OCI-LY7 (cell line): ENCODE data around the gene SMAD4. TPM values are rescaled to one million over a fixed set of nuclear protein-coding genes. Genes with fewer than 3 reads are reported as not detected.

Experiments used
- BruUV-seq: library from RNA; stranded (reverse); fragments of 400-500 nt; replicated peaks from 2 replicates; lab custom pipeline; 2021; lab: Mats Ljungman, UMichigan
- CTCF ChIA-PET: fragments of 300-600 bp; sonication (Branson Sonifier 250); formaldehyde crosslinking; loops from one replicate; lab custom pipeline; 2022; ENCODE audit warnings: antibody characterized with exemption; ENCODE audit not compliant: unreplicated experiment; lab: Charles Lee
- POLR2A ChIA-PET: fragments of 300-600 bp; sonication (Branson Sonifier 250); formaldehyde crosslinking; loops from one replicate; lab custom pipeline; 2022; ENCODE audit warnings: antibody characterized with exemption; lab: Charles Lee
- DNase-seq: peaks from one replicate; pipeline ENCODE4 v3.0.0-alpha.2; 2015; ENCODE audit warnings: low spot score
- H2AFZ ChIP-seq: fragments of 200-600 bp; sonication (generic), shearing (Covaris generic); 2 replicates; pipeline ENCODE4 v1.6.1; 2014; ENCODE audit warnings: mild to moderate bottlenecking, antibody characterized with exemption, low read length, moderate library complexity
- H3K27ac ChIP-seq: fragments of 200-600 bp; sonication (generic); 2 replicates; pipeline ENCODE4 v1.5.1; 2014; ENCODE audit warnings: mixed run types, low read depth, mild to moderate bottlenecking, moderate library complexity, low read length, inconsistent platforms; ENCODE audit not compliant: poor library complexity, severe bottlenecking
- H3K36me3 ChIP-seq: fragments of 200-600 bp; sonication (generic); 2 replicates; pipeline ENCODE4 v1.6.1; 2014; ENCODE audit warnings: mild to moderate bottlenecking, antibody characterized with exemption, low read length, moderate library complexity, mixed read lengths; ENCODE audit not compliant: insufficient read depth
- H3K4me1 ChIP-seq: fragments of 200-600 bp; sonication (generic); 2 replicates; pipeline ENCODE4 v1.5.1; 2014; ENCODE audit warnings: mild to moderate bottlenecking, low read length; ENCODE audit not compliant: insufficient read depth, poor library complexity, severe bottlenecking
- H3K4me2 ChIP-seq: fragments of 200-600 bp; sonication (generic); 2 replicates; pipeline ENCODE4 v1.6.1; 2014; ENCODE audit warnings: mild to moderate bottlenecking, low read length
- H3K4me3 ChIP-seq: fragments of 200-600 bp; sonication (generic); 2 replicates; pipeline ENCODE4 v1.5.1; 2014; ENCODE audit warnings: mild to moderate bottlenecking, low read depth, low read length; ENCODE audit not compliant: poor library complexity, severe bottlenecking
- H3K79me2 ChIP-seq: fragments of 200-600 bp; sonication (generic); 2 replicates; pipeline ENCODE4 v1.6.1; 2016; ENCODE audit warnings: low read depth, mild to moderate bottlenecking, low read length, moderate library complexity, mixed read lengths; ENCODE audit not compliant: insufficient read depth
- H3K9me2 ChIP-seq: fragments of 200-600 bp; sonication (generic); 2 replicates; pipeline ENCODE4 v1.6.1; 2016; ENCODE audit warnings: mild to moderate bottlenecking, low read length, mixed read lengths; ENCODE audit not compliant: insufficient read depth
- H3K9me3 ChIP-seq: fragments of 200-600 bp; sonication (generic); 2 replicates; pipeline ENCODE4 v1.6.1; 2014; ENCODE audit warnings: mild to moderate bottlenecking, mixed run types, low read length, mixed read lengths
- H4K20me1 ChIP-seq: fragments of 200-600 bp; sonication (generic); 2 replicates; pipeline ENCODE4 v1.6.1; 2014; ENCODE audit warnings: mild to moderate bottlenecking, antibody characterized with exemption, low read length, moderate library complexity, mixed read lengths; ENCODE audit not compliant: insufficient read depth
- CTCF ChIP-seq: fragments of 200-600 bp; sonication (generic); conservative IDR thresholded peaks from 2 replicates; pipeline ENCODE4 v1.5.1; 2014; ENCODE audit warnings: mild to moderate bottlenecking, antibody characterized with exemption, low read length, moderate library complexity, mixed read lengths
- EZH2phosphoT487 ChIP-seq: fragments of 200-600 bp; sonication (generic); IDR thresholded peaks from 2 replicates; pipeline ENCODE4 v1.6.1; 2018; ENCODE audit warnings: low read depth, borderline replicate concordance, mild to moderate bottlenecking, mixed run types, antibody characterized with exemption, low read length, moderate library complexity, mixed read lengths
- intact Hi-C: fragments of 100-400 bp; cut with micrococcal nuclease; formaldehyde crosslinking; loops from one replicate; pipeline ENCODE4 v1.10.0; 2022; ENCODE audit not compliant: unreplicated experiment
- total RNA-seq, 2 experiments: library from RNA; depleted of rRNA in 1 of 2; stranded (reverse); fragments of >200 nt in 1 of 2; shearing (Covaris generic) in 1 of 2; gene quantifications; 2 replicates each; pipeline ENCODE4 v1.2.3, GENCODE V29; 2014 to 2022

Gene SMAD4
- total RNA-seq, 2 experiments from 2014 or later = 44.7 to 47.6 TPM

DNA sequence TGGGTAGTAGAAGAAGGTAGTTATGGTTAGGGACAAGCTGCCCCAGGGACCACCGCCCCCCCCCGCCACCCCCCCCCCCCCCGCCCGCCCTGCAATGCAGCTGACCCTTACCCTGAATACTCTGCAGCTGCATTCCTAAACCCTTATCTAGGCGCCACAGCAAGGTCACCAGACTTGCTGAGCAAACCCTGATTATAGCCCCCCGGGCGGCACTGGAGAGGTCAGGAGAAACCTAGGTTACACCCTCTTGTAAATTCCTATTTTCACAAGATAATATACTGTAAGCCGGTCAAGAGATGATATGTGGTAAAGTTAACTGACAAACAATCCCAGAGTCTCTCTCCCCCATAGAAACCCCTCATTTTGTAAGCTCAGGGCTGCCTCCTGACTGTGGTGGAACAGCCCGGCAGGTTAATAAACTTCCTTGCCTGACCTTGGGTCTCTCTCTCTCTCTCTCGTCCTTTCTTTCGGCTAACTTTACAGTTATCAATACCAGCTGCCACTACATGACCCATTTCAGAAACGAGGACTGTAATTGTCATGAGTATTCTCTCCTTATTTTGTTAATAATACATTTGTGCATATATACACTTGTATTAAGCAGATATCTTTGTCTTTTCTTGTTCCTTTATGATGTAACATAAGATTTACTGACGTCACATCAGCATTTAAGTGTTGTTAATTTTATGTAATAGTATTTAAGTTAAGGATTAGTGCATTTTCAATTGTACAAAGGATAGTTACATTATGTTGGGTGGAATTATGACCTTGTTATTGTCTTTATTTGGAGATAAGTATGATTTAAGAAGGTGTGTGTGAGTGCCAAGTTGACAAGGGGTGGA is 22.8 kb upstream of the SMAD4 start:
- no peak for DNase-seq
- H3K4me3 ChIP-seq = no peak overlapping the region
- no peak overlapping the region for H2AFZ ChIP-seq

GRCh38 chr18:51007790-51008139 is 22.2 kb upstream of the SMAD4 start:
- intact Hi-C loops = no loop called here
- POLR2A ChIA-PET = no interaction called here
- no peaks in the 10 kb centered on the region for H3K36me3 ChIP-seq
- DNase-seq = no peak
- CTCF ChIA-PET = no interaction called here
- no peaks in the 10 kb centered on the region for H3K9me2 ChIP-seq
- no peak overlapping the region for H2AFZ ChIP-seq
- H3K9me3 ChIP-seq = no peaks in the 10 kb centered on the region
- no peaks in the 10 kb centered on the region for H3K79me2 ChIP-seq
- H3K4me1 ChIP-seq = no peaks in the 10 kb centered on the region
- no peak for TF ChIP-seq CTCF
- TF ChIP-seq EZH2phosphoT487 = no peak
- no TSS peak for BruUV-seq
- H4K20me1 ChIP-seq = no peaks in the 10 kb centered on the region
- H3K4me3 ChIP-seq = no peak overlapping the region
- H3K27ac ChIP-seq = no peak overlapping the region
- H3K4me2 ChIP-seq = no peak overlapping the region

More for the DNA sequence above, 22.8 kb upstream of the SMAD4 start:
- Histone ChIP-seq H3K9me2 (no peaks in the 10 kb centered on the region), H3K79me2 (no peaks in the 10 kb centered on the region), H3K9me3 (no peaks in the 10 kb centered on the region), H4K20me1 (no peaks in the 10 kb centered on the region), H3K27ac (no peak overlapping the region), H3K4me1 (no peaks in the 10 kb centered on the region), H3K4me2 (no peak overlapping the region), H3K36me3 (no peaks in the 10 kb centered on the region)
- POLR2A ChIA-PET = no interaction called here
- intact Hi-C loops = no loop called here
- BruUV-seq = no TSS peak
- CTCF ChIA-PET = no interaction called here
- TF ChIP-seq CTCF (no peak), EZH2phosphoT487 (no peak)

DNA sequence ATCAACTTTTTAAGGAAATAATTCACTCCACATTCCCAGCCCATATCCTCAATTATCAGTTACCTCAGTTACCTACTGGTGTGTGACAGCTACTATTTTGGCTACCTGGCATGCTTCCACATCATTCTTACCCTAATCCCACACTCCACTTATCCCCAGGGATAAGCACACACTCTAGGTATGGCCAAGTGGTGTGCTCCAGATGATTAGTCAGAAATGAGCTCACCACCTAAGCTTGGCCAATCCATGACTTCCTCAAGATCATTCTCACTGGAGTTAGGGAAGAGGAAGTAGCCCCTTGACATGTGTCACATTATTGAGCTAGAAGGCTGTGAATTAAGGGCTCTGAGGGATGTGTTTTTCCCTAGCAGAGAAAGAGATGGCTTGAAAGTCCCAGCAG is 20.9 kb upstream of the SMAD4 start:
- intact Hi-C loops = no loop called here
- H3K36me3 ChIP-seq = no peaks in the 10 kb centered on the region
- no peak overlapping the region for H3K27ac ChIP-seq
- H3K79me2 ChIP-seq = no peaks in the 10 kb centered on the region
- no peak overlapping the region for H3K4me3 ChIP-seq
- TF ChIP-seq EZH2phosphoT487 = no peak
- no peak for TF ChIP-seq CTCF
- H3K4me2 ChIP-seq = no peak overlapping the region
- no peaks in the 10 kb centered on the region for H4K20me1 ChIP-seq
- H3K9me2 ChIP-seq = no peaks in the 10 kb centered on the region
- POLR2A ChIA-PET = interaction anchor here (1.0 kb wide), 1 partner anchor 11 kb away, joined by 3 read pairs; no protein-coding TSS in a partner anchor
- DNase-seq = no peak
- CTCF ChIA-PET = no interaction called here
- BruUV-seq = no TSS peak
- H3K4me1 ChIP-seq = no peaks in the 10 kb centered on the region
- no peaks in the 10 kb centered on the region for H3K9me3 ChIP-seq
- no peak overlapping the region for H2AFZ ChIP-seq
